AG04450 (cell line): Measurements from ENCODE around the gene UGT1A10. TPM values are rescaled to one million over a fixed set of nuclear protein-coding genes. Genes with fewer than 3 reads are reported as not detected.

Experiments
- CTCF ChIA-PET: fragments of 300-600, 350-600 bp; formaldehyde crosslinking; extraction: SDS; loops from one replicate; lab custom pipeline; 2022; ENCODE audit warnings: antibody characterized with exemption, inconsistent platforms; lab: Charles Lee
- POLR2A ChIA-PET: fragments of 350-600 bp; formaldehyde crosslinking; extraction: SDS; loops from one replicate; lab custom pipeline; 2021; ENCODE audit warnings: antibody characterized with exemption, inconsistent platforms; lab: Yijun Ruan, JAX
- DNase-seq: peaks from one replicate; pipeline ENCODE4 v3.0.0-alpha.2; 2011; ENCODE audit warnings: low read depth, low spot score
- H3K27ac ChIP-seq: one replicate; pipeline ENCODE4 v1.5.1; 2012; ENCODE audit warnings: low read depth, low read length, control low read depth
- H3K27me3 ChIP-seq: one replicate; pipeline ENCODE4 v1.6.0; 2012; ENCODE audit warnings: low read length; ENCODE audit not compliant: control insufficient read depth, insufficient read depth
- H3K4me3 ChIP-seq: 2 replicates; pipeline ENCODE4 v1.5.1; 2011; ENCODE audit warnings: mild to moderate bottlenecking, low read depth, low read length, control low read depth
- H3K9me3 ChIP-seq: 2 replicates; pipeline ENCODE4 v1.5.1; 2012; ENCODE audit warnings: low read length; ENCODE audit not compliant: control insufficient read depth, insufficient read depth
- polyA plus RNA-seq: library from polyadenylated mRNA; depleted of rRNA; stranded (reverse); fragments of >200 nt; gene quantifications from 2 replicates; pipeline ENCODE4 v1.2.3, GENCODE V29; 2011
- TF ChIP-seq, protein P1 (sequence below): IDR thresholded peaks from 2 replicates; pipeline ENCODE4 v1.5.1; 2011; ENCODE audit warnings: low read depth, low read length, control low read depth, inconsistent platforms

The UGT1A10 gene
- polyA plus RNA-seq, 1 experiment = not detected

DNA sequence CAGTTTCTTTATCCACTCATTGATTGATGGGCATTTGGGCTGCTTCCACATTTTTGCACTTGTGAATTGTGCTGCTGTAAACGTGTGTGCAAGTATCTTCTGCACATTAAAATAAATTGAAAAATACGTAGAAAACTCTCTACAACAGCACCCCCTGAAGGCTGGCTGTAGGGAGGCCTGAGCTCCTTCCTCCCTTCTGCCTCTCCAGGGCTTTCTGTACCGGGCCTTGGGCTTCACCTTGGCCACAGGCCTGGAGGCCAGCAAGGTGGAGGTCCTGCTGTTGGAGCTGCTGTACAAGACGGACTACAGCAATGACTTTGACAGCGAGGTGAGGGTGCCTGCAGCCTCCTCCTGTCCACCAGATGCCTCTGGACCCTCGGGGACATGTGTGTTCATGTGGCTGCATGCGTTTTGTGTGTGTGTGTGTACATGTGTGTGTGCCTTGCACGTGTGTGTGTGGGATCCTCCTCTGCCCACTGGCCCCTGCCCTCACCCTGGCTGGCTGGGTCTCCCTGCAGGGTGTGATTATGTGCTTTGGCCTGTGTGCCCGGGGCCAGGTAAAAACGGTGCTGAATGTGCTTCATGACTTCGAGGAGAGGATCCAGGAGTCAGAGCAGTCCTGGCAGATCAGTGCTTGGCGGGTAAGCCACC is 171.1 kb downstream of the UGT1A10 start:
- ChIA-PET CTCF (no interaction called here), POLR2A (no interaction called here)
- TF ChIP-seq, protein P1, sequence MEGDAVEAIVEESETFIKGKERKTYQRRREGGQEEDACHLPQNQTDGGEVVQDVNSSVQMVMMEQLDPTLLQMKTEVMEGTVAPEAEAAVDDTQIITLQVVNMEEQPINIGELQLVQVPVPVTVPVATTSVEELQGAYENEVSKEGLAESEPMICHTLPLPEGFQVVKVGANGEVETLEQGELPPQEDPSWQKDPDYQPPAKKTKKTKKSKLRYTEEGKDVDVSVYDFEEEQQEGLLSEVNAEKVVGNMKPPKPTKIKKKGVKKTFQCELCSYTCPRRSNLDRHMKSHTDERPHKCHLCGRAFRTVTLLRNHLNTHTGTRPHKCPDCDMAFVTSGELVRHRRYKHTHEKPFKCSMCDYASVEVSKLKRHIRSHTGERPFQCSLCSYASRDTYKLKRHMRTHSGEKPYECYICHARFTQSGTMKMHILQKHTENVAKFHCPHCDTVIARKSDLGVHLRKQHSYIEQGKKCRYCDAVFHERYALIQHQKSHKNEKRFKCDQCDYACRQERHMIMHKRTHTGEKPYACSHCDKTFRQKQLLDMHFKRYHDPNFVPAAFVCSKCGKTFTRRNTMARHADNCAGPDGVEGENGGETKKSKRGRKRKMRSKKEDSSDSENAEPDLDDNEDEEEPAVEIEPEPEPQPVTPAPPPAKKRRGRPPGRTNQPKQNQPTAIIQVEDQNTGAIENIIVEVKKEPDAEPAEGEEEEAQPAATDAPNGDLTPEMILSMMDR = no peak
- no peak for DNase-seq
- H3K4me3 ChIP-seq = no peak overlapping the region
- peaks cover 13% of the 10 kb centered on the region for H3K27me3 ChIP-seq
- peaks cover 5% of the 10 kb centered on the region; the same call in 1 of the 2 replicates for H3K9me3 ChIP-seq
- no peak overlapping the region for H3K27ac ChIP-seq

DNA sequence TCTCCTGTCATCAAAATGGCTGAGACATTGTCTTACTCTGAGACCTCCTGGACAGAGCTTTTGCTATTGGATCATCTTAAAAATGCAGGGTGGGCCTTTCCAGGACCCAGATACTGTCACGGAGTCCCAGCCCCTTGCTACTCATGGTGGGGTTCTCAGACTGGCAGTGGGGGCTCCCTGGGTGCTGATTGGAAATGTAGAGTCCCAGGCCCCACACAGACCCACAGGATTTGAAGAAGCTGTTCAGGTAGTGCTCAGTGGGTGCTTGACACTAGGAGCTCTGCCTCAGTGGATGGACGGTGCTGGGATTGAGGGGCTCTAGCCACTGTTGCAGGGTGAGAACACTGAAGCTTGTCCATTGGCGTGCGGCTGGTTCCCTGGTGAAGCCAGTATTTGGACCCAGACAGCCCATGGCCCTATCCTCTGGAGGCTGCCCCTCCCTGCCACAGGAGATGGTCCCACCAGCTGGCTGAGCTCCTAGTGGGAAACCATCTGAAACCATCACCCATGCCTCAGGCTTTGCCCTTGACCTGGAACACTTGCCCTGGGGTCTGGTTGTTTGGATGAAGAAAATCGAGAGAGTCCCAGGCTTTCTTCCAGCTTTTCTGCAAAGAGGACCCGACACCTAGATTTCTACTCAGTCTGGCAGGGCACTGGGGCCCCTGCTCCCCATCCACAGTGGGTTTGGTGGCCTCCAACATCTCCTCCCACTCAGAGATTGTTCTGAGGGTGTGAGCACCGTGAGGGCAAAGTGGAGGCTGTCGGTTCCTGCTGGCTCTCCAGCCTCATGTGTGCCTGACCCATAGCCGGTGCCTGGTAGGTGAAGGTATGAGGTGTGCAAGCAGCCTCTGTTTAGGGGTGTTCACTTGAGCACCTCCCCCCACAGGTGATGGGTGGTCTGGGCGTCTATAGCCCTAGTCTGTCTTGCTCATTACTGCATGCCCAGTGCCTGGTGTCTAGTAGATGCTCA is 172.0 kb downstream of the UGT1A10 start:
- ChIA-PET CTCF (no interaction called here), POLR2A (no interaction called here)
- TF ChIP-seq, protein P1 = no peak
- no peak overlapping the region for H3K4me3 ChIP-seq
- no peak for DNase-seq
- H3K27me3 ChIP-seq = peaks cover 13% of the 10 kb centered on the region
- peaks cover 5% of the 10 kb centered on the region; the same call in 1 of the 2 replicates for H3K9me3 ChIP-seq
- H3K27ac ChIP-seq = no peak overlapping the region

DNA sequence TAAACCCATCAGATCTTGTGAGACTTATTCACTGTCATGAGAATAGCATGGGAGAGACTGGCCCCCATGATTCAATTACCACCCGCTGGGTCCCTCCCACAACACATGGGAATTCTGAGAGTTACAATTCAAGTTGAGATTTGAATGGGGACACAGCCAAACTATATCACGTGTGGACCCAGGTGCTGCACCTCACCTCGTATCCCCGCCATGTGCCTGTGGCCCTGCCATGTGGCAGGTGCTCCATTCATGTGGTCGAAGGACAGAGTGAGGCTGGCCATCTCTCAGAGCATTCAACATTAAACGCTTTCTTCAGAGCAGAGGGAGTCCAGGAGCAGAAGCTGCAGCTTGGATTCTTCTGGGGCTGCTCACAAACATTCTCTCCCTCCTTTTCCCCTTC is 174.1 kb downstream of the UGT1A10 start:
- TF ChIP-seq, protein P1 = no peak
- peaks cover 5% of the 10 kb centered on the region; the same call in 1 of the 2 replicates for H3K9me3 ChIP-seq
- H3K27ac ChIP-seq = no peak overlapping the region
- H3K27me3 ChIP-seq = peaks cover 13% of the 10 kb centered on the region
- no peak overlapping the region for H3K4me3 ChIP-seq
- ChIA-PET POLR2A (no interaction called here), CTCF (no interaction called here)
- no peak for DNase-seq

DNA sequence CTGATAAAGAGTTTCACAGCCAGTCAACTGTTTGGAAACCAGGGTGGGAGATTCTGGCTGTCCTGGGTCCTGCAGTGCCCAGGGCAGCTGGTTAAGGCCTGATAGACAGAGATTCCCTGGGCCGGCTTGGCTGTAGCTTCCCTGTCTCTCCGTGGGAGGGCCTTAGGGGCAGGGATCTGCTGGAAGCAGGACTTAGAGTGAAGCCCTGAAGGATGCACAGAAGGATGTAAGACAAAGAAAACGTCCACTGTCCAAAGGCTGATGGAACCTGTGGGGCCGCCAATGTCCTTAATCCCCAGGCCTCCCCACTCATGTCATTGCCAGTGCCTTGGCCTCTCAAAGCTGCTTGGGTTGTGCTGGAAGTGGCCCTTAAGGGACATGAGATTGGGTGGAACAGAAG is 174.8 kb downstream of the UGT1A10 start:
- TF ChIP-seq, protein P1 = no peak
- Histone ChIP-seq H3K27ac (no peak overlapping the region), H3K27me3 (peaks cover 13% of the 10 kb centered on the region), H3K4me3 (no peak overlapping the region), H3K9me3 (peaks cover 5% of the 10 kb centered on the region; the same call in 1 of the 2 replicates)
- DNase-seq = no peak
- ChIA-PET CTCF (no interaction called here), POLR2A (no interaction called here)

DNA sequence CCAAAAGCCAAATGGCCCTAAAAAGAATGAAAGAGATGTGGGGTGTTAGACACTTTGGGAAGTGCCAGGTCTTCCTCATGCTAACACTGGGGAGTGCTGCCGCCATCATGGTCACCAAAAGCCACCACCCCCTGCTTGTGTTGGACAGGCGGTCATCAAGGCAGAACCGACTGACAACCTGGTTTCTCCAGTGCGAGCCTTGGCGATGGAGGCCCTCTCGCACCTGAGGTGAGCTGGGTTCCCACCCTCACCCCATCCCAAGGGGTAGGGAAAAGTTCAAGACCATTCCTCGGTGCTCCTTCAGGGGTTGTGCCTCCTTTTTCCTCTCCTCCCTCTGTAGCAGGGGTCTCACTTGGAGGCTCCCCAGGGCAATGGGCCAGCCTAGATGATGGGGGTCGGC is 175.5 kb downstream of the UGT1A10 start:
- H3K27ac ChIP-seq = no peak overlapping the region
- H3K4me3 ChIP-seq = no peak overlapping the region
- POLR2A ChIA-PET = no interaction called here
- DNase-seq = no peak
- TF ChIP-seq, protein P1 = no peak
- H3K27me3 ChIP-seq = peaks cover 13% of the 10 kb centered on the region
- CTCF ChIA-PET = no interaction called here
- H3K9me3 ChIP-seq = peaks cover 5% of the 10 kb centered on the region; the same call in 1 of the 2 replicates
